Measurements from ENCODE around the gene RYR3.

DNA sequence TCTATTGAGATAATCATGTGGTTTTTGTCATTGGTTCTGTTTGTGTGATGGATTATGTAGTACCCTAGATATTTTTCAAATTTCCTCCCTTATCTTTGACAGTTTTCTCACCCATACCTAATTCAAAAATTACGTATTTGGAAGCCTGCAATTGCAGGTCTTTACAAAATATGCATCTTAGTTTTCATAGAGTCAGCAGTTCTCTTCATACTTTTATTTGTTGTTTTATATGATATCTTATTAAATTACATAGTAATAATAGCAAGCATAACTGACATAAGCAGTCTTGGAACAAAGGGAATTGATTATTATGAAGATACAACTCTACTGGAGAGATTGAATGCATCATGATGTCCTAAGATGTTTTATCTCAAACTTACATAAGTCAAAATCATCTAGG lies 442.2 kb downstream of the RYR3 start:
- TF ChIP-seq, protein P1, sequence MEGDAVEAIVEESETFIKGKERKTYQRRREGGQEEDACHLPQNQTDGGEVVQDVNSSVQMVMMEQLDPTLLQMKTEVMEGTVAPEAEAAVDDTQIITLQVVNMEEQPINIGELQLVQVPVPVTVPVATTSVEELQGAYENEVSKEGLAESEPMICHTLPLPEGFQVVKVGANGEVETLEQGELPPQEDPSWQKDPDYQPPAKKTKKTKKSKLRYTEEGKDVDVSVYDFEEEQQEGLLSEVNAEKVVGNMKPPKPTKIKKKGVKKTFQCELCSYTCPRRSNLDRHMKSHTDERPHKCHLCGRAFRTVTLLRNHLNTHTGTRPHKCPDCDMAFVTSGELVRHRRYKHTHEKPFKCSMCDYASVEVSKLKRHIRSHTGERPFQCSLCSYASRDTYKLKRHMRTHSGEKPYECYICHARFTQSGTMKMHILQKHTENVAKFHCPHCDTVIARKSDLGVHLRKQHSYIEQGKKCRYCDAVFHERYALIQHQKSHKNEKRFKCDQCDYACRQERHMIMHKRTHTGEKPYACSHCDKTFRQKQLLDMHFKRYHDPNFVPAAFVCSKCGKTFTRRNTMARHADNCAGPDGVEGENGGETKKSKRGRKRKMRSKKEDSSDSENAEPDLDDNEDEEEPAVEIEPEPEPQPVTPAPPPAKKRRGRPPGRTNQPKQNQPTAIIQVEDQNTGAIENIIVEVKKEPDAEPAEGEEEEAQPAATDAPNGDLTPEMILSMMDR (IDR thresholded peaks at IDR 0.05; ENCODE audit: insufficient read depth, low read length, poor library complexity, severe bottlenecking), result no peak
- no peak for TF ChIP-seq EZH2phosphoT487 (conservative IDR thresholded peaks at IDR 0.05; ENCODE audit: low read length)

Data from SU-DHL-6 (cell line).